Eye (tissue), 1 donor: ENCODE results near the gene PDZRN4.
A peak's percentile ranks its signal among the peaks of the same experiment; 100 is the strongest.
"Not testable (repeated sequence)": the region's sequence is repeated elsewhere in the genome, so short reads cannot be mapped to it uniquely, and the experiment has no call there.

Experiments
- DNase-seq: peaks from one replicate; pipeline ENCODE4 v3.0.0-alpha.2; 2015

The PDZRN4 gene

DNA sequence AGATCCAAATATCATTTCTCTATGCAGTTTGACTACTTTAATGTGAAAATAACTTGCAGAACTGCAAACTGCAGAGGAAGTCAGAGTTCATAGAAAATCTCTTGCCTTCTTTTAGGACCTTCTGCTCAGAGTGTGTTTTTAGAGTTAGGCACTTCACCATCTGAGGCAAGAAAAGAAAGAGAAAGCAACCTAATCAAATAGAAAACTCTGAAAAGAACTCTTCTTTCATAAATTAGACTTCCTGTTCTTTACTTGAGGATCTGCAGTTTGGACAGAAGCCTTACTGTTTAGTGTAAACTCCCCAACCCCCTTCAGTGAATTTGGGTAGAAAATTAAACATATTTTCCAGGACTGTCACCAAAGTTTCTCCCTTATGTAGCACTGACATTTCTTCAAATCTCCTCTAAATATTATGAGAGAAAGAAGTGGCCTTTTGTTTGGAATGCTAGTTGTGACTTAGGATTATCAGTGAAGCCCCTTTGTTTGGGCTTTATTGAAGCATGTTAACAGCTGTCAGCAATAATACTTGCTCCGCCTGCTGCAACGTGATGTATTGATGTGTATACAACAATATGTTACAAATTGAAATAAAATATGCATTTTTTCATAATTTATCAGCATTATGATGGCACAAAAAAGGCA lies 99.5 kb downstream of the PDZRN4 start:
- DNase-seq = peak; percentile 57

DNA sequence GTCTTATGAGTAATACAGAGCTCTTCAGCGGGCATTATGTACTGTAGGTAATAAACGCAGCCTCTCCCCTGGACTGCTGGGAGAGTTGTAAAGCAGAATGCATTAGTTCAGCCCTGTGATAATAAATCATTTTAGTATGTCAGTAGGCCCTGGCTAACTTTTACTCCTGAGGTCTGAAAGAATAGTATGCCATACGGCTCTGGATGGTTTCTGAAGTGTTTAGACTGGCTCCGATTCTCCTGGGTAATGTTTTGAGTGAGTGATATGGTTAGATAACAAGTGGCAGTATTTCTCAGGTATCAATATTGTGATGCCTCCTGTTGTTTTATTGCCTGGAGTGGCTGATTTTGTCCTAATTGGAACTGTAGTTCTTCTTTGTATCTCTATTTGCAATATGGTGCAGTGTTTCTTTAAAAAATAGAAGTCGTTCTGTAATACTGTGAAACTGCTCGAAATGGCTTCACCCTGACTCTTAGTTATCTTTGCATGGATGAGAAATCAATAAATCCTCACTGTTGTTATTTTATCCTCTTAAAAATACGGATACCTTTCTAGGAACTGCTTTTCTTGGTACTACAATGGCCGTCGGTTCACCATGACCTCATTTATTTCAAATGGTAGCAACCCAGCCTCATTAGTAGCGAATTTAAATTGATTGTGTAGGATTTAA lies 100.2 kb downstream of the PDZRN4 start:
- peak; percentile 34 for DNase-seq

DNA sequence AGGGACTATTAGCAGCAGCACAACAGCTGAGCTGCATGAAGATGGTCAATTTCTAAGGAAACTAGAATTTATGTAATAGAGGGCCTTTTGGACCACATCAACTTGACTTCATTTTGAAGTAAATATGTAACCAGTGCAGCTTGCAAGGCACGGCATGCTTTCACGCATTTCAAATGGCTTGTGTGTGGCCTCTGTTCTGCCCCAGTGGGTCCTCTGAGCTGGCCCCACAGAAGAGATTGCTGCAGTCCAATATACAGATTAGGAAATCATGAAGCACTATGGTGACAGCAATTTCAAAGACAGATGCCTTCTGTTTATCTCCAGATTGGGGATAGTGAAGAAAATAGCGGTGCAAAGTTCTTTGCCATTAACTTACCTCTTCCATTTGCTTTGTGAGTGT lies 101.4 kb downstream of the PDZRN4 start:
- DNase-seq = no peak

DNA sequence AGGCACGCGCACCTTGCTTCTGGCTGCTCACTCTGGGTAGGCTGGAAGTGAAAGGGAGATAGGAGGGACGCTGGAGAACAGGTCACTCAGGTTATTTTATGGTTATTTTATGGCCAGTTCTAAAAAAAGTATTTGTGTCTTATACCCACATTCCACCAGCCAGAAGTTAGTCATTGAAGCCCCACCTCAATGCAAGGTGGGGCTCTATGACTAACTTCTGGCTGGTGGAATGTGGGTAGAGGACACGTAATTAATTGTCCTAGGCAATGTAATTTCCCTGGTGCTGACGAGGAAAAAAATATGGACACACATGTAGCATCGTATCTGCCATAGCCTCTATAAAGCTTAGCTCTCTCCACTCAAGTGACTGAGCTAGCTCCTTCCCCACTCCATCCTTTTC lies 104.9 kb downstream of the PDZRN4 start:
- DNase-seq = no peak

DNA sequence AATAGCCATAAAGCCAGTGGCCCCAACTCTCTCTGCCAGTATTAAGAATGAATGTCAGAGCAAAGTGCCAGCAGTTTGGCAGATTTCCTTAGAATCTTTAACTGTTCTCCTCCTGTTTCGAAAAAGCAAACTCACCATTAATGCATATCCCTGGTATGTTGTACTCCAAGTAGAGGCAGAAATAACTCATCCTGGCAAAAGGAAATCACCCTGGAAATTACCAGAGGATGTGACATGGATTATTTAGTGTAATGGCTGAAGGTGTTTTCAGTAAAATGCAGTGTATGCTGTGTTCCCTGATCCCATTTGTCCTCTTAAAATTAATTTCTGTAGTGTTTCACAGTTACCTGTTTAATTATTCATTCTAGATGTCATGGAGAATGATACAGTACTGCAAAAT lies 105.3 kb downstream of the PDZRN4 start:
- DNase-seq = no peak

DNA sequence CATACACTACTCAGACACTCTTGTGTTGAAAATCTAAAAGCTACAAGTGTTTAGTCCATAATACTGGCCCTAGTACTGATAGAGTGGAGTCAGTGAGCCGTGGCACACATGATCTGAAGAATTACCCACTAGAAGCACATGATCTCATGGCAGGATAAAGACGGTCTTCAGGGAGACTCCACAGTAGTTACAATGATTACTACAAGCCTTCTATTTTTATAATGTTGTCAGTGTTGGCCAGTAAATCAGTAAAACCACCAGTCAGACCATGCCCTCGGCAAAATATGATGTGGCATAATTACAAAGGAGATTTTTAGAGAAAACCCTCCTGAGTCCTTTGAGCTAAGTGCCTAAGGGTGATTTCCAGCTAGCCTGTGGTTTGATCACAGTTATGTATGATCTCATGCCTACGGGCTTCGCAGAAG lies 114.9 kb downstream of the PDZRN4 start:
- no peak for DNase-seq

DNA sequence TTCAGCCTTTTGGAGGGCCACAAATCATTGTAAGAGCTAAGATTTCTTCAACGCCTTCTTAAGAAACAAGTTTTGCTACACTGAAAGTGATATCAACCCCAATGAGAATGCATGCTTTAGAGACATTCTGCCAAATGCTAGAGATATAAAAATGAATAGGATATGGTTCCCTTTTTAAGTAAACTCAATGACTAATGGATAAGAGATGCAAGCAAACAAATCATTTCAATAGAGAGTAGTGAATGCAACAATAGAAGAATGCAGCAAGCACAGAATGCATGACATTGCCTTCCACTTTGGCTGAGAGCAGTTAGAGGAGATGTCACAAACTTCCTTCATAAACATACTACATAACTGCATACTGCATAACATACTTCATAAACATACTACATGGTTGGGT lies 116.4 kb downstream of the PDZRN4 start:
- no peak for DNase-seq

DNA sequence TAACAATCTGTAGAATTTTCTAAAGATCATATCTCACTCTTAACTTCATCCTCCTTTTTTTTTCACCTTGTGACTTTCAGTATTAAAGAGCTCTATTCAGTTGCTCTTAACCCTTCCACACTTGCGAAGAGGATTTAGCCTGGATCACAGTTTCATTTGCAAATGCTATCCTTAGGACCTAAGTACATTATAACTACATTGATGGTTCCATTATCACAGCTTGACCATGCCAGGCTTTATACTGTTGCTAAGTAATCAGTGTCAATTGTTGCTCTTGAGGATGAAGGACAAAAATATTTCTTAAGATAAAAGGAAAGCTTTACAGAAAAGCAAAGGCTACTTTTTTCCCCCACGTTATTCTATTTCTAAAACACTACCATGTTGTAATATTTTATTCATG lies 122.2 kb downstream of the PDZRN4 start:
- DNase-seq = no peak

DNA sequence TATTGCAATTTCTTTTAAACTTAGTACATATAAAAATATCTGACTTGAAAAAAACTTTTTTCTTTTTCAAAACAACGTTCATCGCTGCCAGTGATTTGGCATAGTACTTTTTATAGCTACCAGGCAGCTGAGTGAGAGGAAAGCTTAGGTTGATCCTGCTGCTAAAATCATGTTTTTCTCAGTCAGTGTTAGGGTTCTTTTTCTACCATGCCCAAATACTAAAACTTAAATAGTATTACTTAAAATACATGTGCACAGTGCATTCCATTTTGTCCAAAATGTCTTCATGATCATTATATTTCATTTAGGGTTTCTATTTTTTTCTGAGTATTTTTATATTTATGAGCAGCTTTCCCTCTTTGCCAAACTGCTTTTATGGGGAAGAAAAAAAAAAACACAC lies 123.8 kb downstream of the PDZRN4 start:
- no peak for DNase-seq

DNA sequence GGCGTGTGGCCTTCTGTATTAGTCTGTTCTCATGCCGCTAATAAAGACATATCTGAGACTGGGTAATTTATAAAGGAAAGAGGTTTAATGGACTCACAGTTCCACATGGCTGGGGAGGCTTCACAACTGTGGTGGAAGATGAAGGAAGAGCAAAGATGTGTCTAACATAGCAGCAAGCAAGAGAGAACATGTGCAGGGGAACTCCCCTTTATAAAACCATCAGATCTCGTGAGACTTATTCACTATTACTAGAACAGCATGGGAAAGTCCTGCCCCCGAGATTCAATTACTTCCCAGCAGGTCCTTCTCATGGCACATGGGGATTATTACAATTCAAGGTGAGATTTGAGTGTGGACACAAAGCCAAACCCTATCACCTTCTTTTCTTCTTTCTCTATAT lies 124.3 kb downstream of the PDZRN4 start:
- not testable (repeated sequence) for DNase-seq

DNA sequence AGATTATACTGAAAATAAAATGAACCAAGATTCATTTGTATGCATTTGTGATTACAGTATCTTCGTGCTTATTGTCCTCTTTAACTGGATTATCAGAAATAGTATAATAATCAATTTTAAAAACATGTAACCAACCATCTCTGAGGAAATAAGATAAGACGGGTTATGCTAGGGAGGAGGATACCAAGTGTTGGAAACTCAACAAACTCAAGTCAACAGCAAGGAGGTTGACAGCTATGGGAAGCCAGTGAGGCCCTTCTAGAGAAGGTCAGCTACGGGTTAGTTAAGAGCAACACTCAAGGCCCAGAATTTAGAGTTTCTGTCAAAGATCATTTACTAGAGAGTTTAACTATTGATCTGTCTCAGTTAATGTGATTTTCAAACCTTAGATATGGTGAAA lies 137.2 kb downstream of the PDZRN4 start:
- DNase-seq = no peak

DNA sequence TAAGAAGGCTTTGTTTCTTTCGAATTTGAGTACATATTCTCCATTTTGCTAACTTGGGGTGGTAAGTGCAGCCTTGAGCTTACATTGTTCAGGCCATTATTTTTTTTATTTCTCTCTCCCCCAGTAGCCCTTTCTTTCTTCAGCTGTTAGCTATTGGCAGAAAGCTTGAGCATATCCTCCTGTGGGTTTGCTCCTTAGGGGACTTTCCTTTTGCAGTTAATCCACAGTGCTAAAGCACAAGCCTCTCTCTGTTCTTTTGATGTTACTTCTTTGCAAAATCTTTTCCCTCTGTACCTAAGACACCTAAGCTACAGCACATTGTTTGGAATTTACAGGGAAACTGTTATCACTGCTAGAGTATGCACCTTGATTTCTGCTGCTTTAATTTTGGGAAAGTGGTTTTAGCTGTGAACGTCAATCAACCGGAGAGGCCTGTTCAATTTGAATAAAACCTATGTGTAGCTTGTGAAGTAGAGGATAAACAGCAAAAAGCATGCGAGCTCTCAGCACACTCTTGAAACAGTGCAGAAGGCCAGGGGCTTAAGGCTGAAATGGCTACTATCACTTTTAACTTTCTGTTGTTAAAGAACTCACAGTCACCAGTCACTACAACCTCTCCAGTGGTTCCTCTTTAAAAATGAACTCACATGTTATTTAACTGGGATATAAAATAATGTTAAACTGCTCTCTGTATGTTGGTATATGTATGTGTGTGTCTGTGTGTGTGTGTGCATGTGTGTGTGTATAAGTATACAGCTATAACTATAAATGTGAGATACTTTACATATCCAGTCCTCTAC lies 139.2 kb downstream of the PDZRN4 start:
- no peak for DNase-seq

DNA sequence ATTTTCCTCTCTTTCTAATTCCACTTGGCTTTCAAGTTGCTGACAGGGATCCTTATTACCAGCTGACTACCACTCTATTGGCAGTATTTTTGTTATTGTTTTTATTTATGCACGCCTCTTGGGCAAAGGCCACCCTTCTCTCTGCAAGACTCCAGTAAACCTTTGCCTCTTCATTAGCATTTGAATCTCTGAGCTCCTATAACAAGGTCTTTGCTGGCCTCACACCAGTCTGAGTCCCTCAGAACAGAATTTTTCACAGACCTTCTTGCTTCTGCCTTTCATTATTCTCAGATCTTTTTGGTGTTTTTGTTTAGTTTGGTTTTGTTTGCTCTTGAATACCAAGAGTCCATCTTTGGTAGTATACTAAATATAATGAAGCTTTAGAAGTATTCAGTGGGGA lies 145.9 kb downstream of the PDZRN4 start:
- no peak for DNase-seq

DNA sequence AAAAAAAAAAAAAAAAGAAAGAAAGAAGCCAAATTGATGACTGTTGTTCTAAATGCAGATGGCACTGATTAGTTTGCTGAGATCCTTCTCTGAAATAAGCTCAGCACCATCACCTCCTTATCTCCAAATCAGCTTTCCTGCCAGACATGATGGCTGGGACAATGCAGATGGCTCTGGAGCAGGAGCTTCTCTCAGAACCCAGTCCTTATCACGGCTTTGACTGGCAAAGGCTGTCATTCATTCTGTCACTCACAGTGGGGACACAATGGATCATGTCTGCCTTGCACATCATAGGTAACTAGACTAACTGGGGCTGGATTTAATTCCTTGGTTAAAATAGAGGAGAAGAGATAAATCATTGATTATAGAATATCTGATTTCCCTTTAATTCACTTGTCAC lies 146.3 kb downstream of the PDZRN4 start:
- DNase-seq = no peak

DNA sequence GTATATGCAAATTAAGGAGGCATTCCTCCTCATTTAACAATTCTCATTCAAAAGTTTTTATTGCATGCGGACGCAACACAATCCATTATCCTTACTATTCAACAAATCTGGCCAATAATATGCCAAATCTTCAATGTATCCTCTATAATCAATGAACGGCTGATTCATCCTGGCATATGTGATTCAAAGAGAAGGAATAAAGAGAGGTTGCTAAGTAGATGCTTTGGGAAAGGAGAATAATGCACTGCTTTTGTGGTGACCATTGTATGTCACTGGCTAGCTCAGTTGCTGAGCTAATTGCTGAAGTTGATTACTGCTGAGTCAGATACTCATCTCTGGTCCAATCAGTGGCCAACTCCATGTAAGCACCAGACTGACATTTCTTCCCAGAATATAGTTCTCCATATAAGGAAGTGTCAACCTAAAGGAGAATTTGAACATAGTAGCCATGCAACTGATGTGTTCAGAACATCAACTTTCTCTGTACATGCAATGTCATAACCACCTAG lies 148.0 kb downstream of the PDZRN4 start:
- no peak for DNase-seq

DNA sequence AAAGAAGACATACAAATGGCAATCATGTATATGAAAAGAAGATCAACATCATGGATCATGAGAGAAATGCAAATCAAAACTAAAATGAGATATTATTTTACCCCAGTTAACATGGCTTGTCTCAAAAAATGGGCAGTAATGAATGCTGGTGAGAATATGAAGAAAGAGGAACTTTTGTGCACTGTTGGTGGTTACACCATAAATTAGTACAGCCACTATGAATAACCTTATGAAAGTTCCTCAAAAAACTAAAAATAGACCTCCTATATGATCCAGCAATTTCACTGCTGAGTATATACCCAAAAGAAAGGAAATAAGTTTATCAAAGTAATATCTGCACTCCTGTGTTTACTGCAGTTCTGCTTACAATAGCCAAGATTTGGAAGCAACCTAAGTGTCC lies 151.7 kb downstream of the PDZRN4 start:
- DNase-seq = no peak

DNA sequence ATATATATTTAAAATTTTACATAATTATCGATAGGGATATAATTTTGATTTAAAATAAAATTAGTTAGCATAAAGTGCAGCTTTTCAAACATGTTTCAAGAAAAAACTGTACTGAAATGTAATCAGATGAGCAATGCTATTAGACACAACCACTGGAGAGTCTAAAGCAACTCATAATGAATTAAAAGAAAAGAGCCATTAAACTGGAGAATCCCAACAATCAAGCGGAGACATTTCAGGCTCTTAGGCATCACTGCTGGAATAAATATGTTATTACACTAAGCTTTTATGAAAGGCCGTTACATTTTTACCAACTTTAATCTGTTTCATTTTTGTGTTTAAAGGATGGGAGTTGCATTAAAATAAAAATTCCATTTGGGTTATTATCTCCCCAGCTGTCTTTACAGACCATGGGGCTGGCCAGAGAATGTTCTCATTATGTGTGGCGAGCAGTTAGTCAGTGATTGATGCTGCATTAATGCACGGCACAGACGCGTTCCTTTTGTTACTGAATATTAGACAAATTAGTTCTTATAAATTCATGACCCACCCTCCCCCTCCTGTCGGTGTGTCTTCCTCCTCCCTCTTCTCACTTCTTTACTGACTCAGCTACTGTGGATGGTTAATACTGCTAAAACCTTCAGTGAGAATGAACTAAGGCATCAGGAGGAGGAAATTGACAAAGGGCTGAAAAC lies 156.8 kb downstream of the PDZRN4 start:
- DNase-seq = peak; percentile 59

DNA sequence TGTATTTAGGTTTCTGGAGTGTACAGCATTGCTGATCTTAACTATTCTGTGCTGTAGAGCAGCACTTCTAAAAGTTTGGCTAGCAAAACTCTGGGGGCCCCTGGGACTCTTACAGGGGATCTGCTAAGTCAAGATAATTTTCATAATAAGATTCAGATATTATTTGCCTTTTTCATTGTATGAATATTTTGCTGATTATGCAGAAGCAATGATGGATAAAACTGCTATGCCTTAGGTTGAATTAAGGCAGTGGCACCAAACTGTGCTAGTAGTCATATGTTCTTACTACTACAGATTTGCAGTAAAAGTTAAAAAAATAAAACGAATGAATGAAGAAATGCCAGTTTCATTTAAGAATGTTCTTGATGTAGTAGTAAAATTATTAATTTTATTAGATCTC lies 160.1 kb downstream of the PDZRN4 start:
- no peak for DNase-seq

DNA sequence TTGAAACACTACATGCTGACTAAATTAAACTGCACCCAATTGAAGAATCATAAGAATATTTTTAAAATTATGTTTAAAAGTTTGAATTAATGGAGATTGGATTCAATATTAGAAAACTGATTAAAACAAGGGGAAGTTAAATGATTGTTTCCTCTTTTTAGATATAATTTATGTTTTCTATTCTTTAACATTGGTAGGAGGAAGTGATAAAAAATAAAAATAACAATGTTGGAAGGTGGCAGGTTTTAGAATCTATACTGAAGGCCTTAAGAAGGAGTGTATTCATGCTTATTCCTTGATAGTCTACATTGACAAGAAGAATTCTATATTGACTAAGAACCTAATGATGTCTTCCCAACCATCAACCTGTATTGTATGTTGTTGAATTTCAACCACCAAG lies 168.1 kb downstream of the PDZRN4 start:
- DNase-seq = no peak

DNA sequence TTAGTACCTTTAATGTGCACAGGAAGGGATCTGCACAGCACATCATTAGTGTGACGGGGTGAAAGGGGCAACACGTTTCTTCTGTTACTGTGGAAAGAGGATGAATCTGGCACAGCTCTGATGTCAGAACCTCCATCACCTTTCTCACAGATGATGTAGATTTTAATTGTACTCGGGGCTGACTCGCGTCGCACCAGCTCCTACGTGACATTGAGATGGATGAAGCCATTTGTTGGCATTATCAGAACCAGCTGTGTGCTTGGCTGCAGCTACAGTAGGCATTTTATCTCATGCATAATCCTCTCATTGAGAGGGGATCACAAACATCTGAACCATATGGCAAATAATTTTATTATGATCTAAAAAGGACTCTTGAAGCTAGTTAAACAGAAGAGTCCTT lies 173.6 kb downstream of the PDZRN4 start:
- DNase-seq = peak; percentile 9

DNA sequence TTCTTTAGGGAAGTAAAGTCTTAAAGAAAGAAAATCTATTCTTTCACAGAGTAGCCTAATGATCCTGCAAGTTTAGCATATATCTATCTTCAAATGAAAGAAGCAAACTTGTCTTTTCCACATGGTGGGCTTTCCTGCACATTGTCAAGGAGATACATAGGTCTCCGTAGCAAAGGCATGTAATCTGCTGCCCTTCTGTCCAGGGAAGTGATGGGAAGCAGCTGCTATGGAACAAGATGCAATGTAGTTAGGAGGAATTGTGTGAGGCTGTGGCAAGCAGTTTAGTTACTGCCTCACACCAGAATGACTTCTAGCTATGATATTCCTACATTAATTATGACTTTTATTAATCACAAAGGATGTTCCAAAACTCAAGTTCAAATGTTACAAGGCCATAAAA lies 174.4 kb downstream of the PDZRN4 start:
- no peak for DNase-seq

DNA sequence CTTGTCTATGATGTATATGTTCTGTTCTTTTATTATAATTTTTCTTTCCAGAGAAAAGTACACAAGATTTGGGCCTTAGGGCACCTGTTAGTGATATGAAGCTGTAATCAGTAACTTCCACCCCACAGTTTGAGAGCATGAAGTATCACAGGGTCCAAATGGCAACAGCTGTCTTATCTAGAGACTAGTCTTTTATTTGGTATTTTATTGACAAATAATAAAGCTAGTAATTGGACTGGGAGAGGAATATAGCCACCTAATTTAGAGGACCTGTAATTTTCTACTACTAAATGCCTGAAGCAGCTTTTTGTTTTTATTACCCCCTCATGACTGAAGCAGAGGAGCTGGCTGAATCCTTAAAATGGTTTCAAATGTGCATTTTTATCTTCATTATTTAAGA lies 174.8 kb downstream of the PDZRN4 start:
- no peak for DNase-seq

DNA sequence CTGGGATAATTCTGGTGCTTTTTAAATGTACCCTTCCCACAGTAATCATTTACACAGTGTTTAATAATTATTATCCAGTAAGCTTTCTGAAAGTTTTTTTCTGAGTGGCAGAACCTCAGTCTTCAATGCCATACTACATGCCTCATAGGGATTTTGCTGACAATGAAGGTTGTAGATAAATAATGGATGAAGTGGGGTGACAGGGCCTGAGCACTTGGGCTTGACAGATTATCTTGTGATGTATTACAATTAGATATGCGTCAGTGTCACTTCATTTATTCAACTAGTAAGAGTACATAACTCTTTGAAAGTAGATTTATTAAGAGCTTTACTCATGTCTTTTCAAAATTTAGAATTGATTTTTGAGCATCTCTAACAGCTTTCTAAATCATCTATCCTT lies 176.1 kb downstream of the PDZRN4 start:
- DNase-seq = no peak
